ENCODE measurements around the gene INO80C. TPM values are rescaled to one million over a fixed set of nuclear protein-coding genes. Genes with fewer than 3 reads are reported as not detected.

The INO80C gene
- 20.9 TPM for total RNA-seq
- 38.2 TPM for polyA plus RNA-seq (ENCODE audit: insufficient read depth, low read depth, low replicate concordance)
- long read RNA-seq, donor 1, transcript INO80C-202 (5 exons, 974 nt), result major isoform, 5 of 7 reads
- long read RNA-seq, donor 1, partial matches to known transcripts, result 0 of 7 reads
- long read RNA-seq, donor 1, other reads (novel, unspliced or antisense), result 0 of 7 reads
- long read RNA-seq, donor 2, transcript INO80C-202 (5 exons, 974 nt), result major isoform, 6 of 10 reads
- long read RNA-seq, donor 2, partial matches to known transcripts, result 0 of 10 reads
- long read RNA-seq, donor 2, other reads (novel, unspliced or antisense), result 0 of 10 reads
- long read RNA-seq, donor 3, transcript INO80C-202 (5 exons, 974 nt), result major isoform, 10 of 17 reads
- long read RNA-seq, donor 3, transcript INO80C-208 (1 exons, 434 nt), result minor isoform, 5 of 17 reads
- long read RNA-seq, donor 3, partial matches to known transcripts, result 0 of 17 reads
- long read RNA-seq, donor 3, other reads (novel, unspliced or antisense), result 0 of 17 reads
- long read RNA-seq, donor 4, transcript INO80C-202 (5 exons, 974 nt), result major isoform, 5 of 13 reads
- long read RNA-seq, donor 4, partial matches to known transcripts, result 0 of 13 reads
- long read RNA-seq, donor 4, other reads (novel, unspliced or antisense), result 0 of 13 reads
- long read RNA-seq, donor 5, partial matches to known transcripts, result 0 of 1 reads
- long read RNA-seq, donor 5, other reads (novel, unspliced or antisense), result 0 of 1 reads
- long read RNA-seq, donor 6, transcript INO80C-202 (5 exons, 974 nt), result major isoform, 16 of 27 reads
- long read RNA-seq, donor 6, partial matches to known transcripts, result 0 of 27 reads
- long read RNA-seq, donor 6, other reads (novel, unspliced or antisense), result 0 of 27 reads
- long read RNA-seq, donor 7, partial matches to known transcripts, result 0 of 3 reads
- long read RNA-seq, donor 7, other reads (novel, unspliced or antisense), result 1 of 3 reads
- long read RNA-seq, donor 8, transcript INO80C-202 (5 exons, 974 nt), result major isoform, 10 of 12 reads
- long read RNA-seq, donor 8, partial matches to known transcripts, result 0 of 12 reads
- long read RNA-seq, donor 8, other reads (novel, unspliced or antisense), result 0 of 12 reads
- long read RNA-seq, donor 9, transcript INO80C-202 (5 exons, 974 nt), result major isoform, 5 of 6 reads
- long read RNA-seq, donor 9, partial matches to known transcripts, result 0 of 6 reads
- long read RNA-seq, donor 9, other reads (novel, unspliced or antisense), result 0 of 6 reads
- long read RNA-seq, donor 10, partial matches to known transcripts, result 0 of 5 reads
- long read RNA-seq, donor 10, other reads (novel, unspliced or antisense), result 0 of 5 reads

GRCh38 chr18:35497370-35498197 is at the start of gene INO80C:
TSS of gene INO80C (minus strand) at chr18:35497960. CDS start at chr18:35497874, 86 bp downstream.
- Histone ChIP-seq H3K27me3 (ENCODE audit: control insufficient read depth, insufficient read depth, low read length) (no peaks in the 10 kb centered on the region), H3K4me3 (ENCODE audit: low read length in 3 of 3) (peak within 1 kb of the TSS; percentile 74 to 99 (median 95)), H3K9ac (ENCODE audit: low read length in 3 of 3) (peak within 1 kb of the TSS; percentile 78 to 97 (median 95)), H3K9me3 (ENCODE audit: control insufficient read depth in 2 of 3, insufficient read depth in 1 of 3, low read length in 3 of 3) (no peaks in the 10 kb centered on the region), H3K36me3 (ENCODE audit: control insufficient read depth in 2 of 3, insufficient read depth in 3 of 3, low read length in 3 of 3) (no peaks in the 10 kb centered on the region), H3K4me1 (ENCODE audit: control insufficient read depth in 2 of 3, insufficient read depth in 2 of 3, low read depth in 1 of 3, low read length in 3 of 3) (peaks cover 0 to 11% (median 6%) of the 10 kb centered on the region in 3 donors), H3K27ac (ENCODE audit: low read depth in 2 of 2, low read length in 2 of 2) (peak within 1 kb of the TSS; percentile 97 to 98)
- FAIRE-seq, result no peak
- TF ChIP-seq CTCF (IDR thresholded peaks at IDR 0.05; ENCODE audit: borderline replicate concordance, extremely low read depth, insufficient read depth), result peak; percentile 8
- peak; percentile 94 to 98 (median 97) for DNase-seq
- intact Hi-C loops (cut with DNase I), result no loop called here

- FAIRE-seq, result no peak
- Histone ChIP-seq H3K9ac (ENCODE audit: low read length in 3 of 3) (no peak overlapping the region), H3K9me3 (ENCODE audit: control insufficient read depth in 2 of 3, insufficient read depth in 1 of 3, low read length in 3 of 3) (no peaks in the 10 kb centered on the region), H3K27me3 (ENCODE audit: control insufficient read depth, insufficient read depth, low read length) (no peaks in the 10 kb centered on the region), H3K36me3 (ENCODE audit: control insufficient read depth in 2 of 3, insufficient read depth in 3 of 3, low read length in 3 of 3) (no peaks in the 10 kb centered on the region), H3K4me3 (ENCODE audit: low read length in 3 of 3) (no peak overlapping the region), H3K4me1 (ENCODE audit: control insufficient read depth in 2 of 3, insufficient read depth in 2 of 3, low read depth in 1 of 3, low read length in 3 of 3) (no peaks in the 10 kb centered on the region), H3K27ac (ENCODE audit: low read depth in 2 of 2, low read length in 2 of 2) (no peak overlapping the region)
- TF ChIP-seq CTCF (IDR thresholded peaks at IDR 0.05; ENCODE audit: borderline replicate concordance, extremely low read depth, insufficient read depth), result no peak
- intact Hi-C loops (cut with DNase I), result no loop called here
- no peak for DNase-seq
These were observed 49.3 kb upstream of the INO80C start for GRCh38 chr18:35547008-35547605.

- Histone ChIP-seq H3K27me3 (ENCODE audit: control insufficient read depth, insufficient read depth, low read length) (no peaks in the 10 kb centered on the region), H3K9ac (ENCODE audit: low read length in 3 of 3) (no peak overlapping the region), H3K27ac (ENCODE audit: low read depth in 2 of 2, low read length in 2 of 2) (no peak overlapping the region), H3K4me1 (ENCODE audit: control insufficient read depth in 2 of 3, insufficient read depth in 2 of 3, low read depth in 1 of 3, low read length in 3 of 3) (no peaks in the 10 kb centered on the region), H3K9me3 (ENCODE audit: control insufficient read depth in 2 of 3, insufficient read depth in 1 of 3, low read length in 3 of 3) (no peaks in the 10 kb centered on the region), H3K36me3 (ENCODE audit: control insufficient read depth in 2 of 3, insufficient read depth in 3 of 3, low read length in 3 of 3) (no peaks in the 10 kb centered on the region), H3K4me3 (ENCODE audit: low read length in 3 of 3) (no peak overlapping the region)
- intact Hi-C loops (cut with DNase I), result no loop called here
- TF ChIP-seq CTCF (IDR thresholded peaks at IDR 0.05; ENCODE audit: borderline replicate concordance, extremely low read depth, insufficient read depth), result no peak
- no peak for DNase-seq
- FAIRE-seq, result no peak
These were observed 44.6 kb upstream of the INO80C start for GRCh38 chr18:35542356-35542755.
